OCI-LY1 (cell line): ENCODE results near the gene KIF18A.
"Not testable (repeated sequence)": the region's sequence is repeated elsewhere in the genome, so short reads cannot be mapped to it uniquely, and the experiment has no call there.

Experiments
- H2AFZ ChIP-seq: fragments of 200-600 bp; sonication (generic), shearing (Covaris generic); 2 replicates; pipeline ENCODE4 v1.6.0; 2014; ENCODE audit warnings: antibody characterized with exemption, mild to moderate bottlenecking, low read length
- H3F3A ChIP-seq: fragments of 200-600 bp; sonication (generic), shearing (Covaris generic); 2 replicates; pipeline ENCODE4 v1.6.0; 2014; ENCODE audit warnings: mild to moderate bottlenecking, antibody characterized with exemption, low read length, moderate library complexity; ENCODE audit not compliant: insufficient read depth
- H3K27ac ChIP-seq: fragments of 200-600 bp; sonication (generic); 2 replicates; pipeline ENCODE4 v1.5.1; 2014; ENCODE audit warnings: low read length, mixed run types, mild to moderate bottlenecking, low read depth; ENCODE audit not compliant: poor library complexity, severe bottlenecking
- H3K27me3 ChIP-seq: fragments of 200-600 bp; sonication (generic); 2 replicates; pipeline ENCODE4 v1.6.0; 2014; ENCODE audit warnings: antibody characterized with exemption, mild to moderate bottlenecking, low read length, moderate library complexity; ENCODE audit not compliant: insufficient read depth
- H3K36me3 ChIP-seq: fragments of 200-600 bp; sonication (generic); 2 replicates; pipeline ENCODE4 v1.6.1; 2014; ENCODE audit warnings: mild to moderate bottlenecking, antibody characterized with exemption, low read length, moderate library complexity, mixed read lengths; ENCODE audit not compliant: insufficient read depth
- H3K4me1 ChIP-seq: fragments of 200-600 bp; sonication (generic); 2 replicates; pipeline ENCODE4 v1.5.1; 2014; ENCODE audit warnings: mild to moderate bottlenecking, low read length, moderate library complexity; ENCODE audit not compliant: insufficient read depth, severe bottlenecking
- H3K4me2 ChIP-seq: fragments of 200-600 bp; sonication (generic), shearing (Covaris generic); 2 replicates; pipeline ENCODE4 v1.6.1; 2014; ENCODE audit warnings: low read length
- H3K4me3 ChIP-seq: fragments of 200-600 bp; sonication (generic); 2 replicates; pipeline ENCODE4 v1.5.1; 2014; ENCODE audit warnings: low read length, low read depth, mild to moderate bottlenecking, mixed read lengths; ENCODE audit not compliant: poor library complexity, severe bottlenecking
- H3K79me2 ChIP-seq: fragments of 200-600 bp; shearing (Covaris generic); 2 replicates; pipeline ENCODE4 v1.6.1; 2016; ENCODE audit warnings: mixed run types, low read length, mixed read lengths; ENCODE audit not compliant: insufficient read depth
- H3K9ac ChIP-seq: fragments of 200-600 bp; sonication (generic), shearing (Covaris generic); 2 replicates; pipeline ENCODE4 v1.6.1; 2014; ENCODE audit warnings: mild to moderate bottlenecking, low read length, mixed read lengths
- H3K9me2 ChIP-seq: fragments of 200-600 bp; sonication (generic), shearing (Covaris generic); 2 replicates; pipeline ENCODE4 v1.6.1; 2014; ENCODE audit warnings: low read depth, mild to moderate bottlenecking, low read length, mixed read lengths
- H3K9me3 ChIP-seq: fragments of 200-600 bp; shearing (Covaris generic); 2 replicates; pipeline ENCODE4 v1.6.1; 2014; ENCODE audit warnings: low read length, mixed read lengths
- H4K20me1 ChIP-seq: fragments of 200-600 bp; sonication (generic), shearing (Covaris generic); 2 replicates; pipeline ENCODE4 v1.6.0; 2016; ENCODE audit warnings: mild to moderate bottlenecking, low read length; ENCODE audit not compliant: insufficient read depth
- CTCF ChIP-seq: fragments of 200-600 bp; sonication (generic), shearing (Covaris generic); IDR thresholded peaks from 2 replicates; pipeline ENCODE4 v1.5.1; 2017; ENCODE audit warnings: mild to moderate bottlenecking, antibody characterized with exemption, low read length, moderate library complexity, mixed read lengths
- EZH2 ChIP-seq: fragments of 200-600 bp; sonication (generic), shearing (Covaris generic); IDR thresholded peaks from 2 replicates; pipeline ENCODE4 v1.8.0; 2017; ENCODE audit warnings: borderline replicate concordance, mixed run types, mild to moderate bottlenecking, antibody characterized with exemption, low read length, moderate library complexity, mixed read lengths

Gene KIF18A

GRCh38 chr11:28104984-28105383, 3.0 kb downstream of the KIF18A start:
- H3K9ac ChIP-seq, result no peak overlapping the region; the same call in 1 of the 2 replicates
- H3K9me2 ChIP-seq, result no peaks in the 10 kb centered on the region
- H3K79me2 ChIP-seq, result peaks cover 86% of the 10 kb centered on the region
- H3K36me3 ChIP-seq, result peaks cover 14% of the 10 kb centered on the region; the same call in 1 of the 2 replicates
- no peaks in the 10 kb centered on the region for H4K20me1 ChIP-seq
- no peak for TF ChIP-seq CTCF
- TF ChIP-seq EZH2, result no peak
- H3K4me2 ChIP-seq, result peak overlapping the region; percentile 40; the same call in 1 of the 2 replicates
- no peak overlapping the region for H3K27ac ChIP-seq
- H3K9me3 ChIP-seq, result no peaks in the 10 kb centered on the region
- no peaks in the 10 kb centered on the region for H3F3A ChIP-seq
- H3K4me3 ChIP-seq, result no peak overlapping the region
- H2AFZ ChIP-seq, result no peak overlapping the region
- peaks cover 50% of the 10 kb centered on the region for H3K4me1 ChIP-seq
- no peaks in the 10 kb centered on the region for H3K27me3 ChIP-seq

GRCh38 chr11:28104425-28104824, 3.5 kb downstream of the KIF18A start:
- H4K20me1 ChIP-seq, result no peaks in the 10 kb centered on the region
- peak overlapping the region; percentile 40; the same call in 1 of the 2 replicates for H3K4me2 ChIP-seq
- H3K9ac ChIP-seq, result no peak overlapping the region
- H3K9me2 ChIP-seq, result no peaks in the 10 kb centered on the region
- H3F3A ChIP-seq, result no peaks in the 10 kb centered on the region
- no peaks in the 10 kb centered on the region for H3K9me3 ChIP-seq
- no peak overlapping the region for H3K27ac ChIP-seq
- H3K27me3 ChIP-seq, result no peaks in the 10 kb centered on the region
- peaks cover 44% of the 10 kb centered on the region for H3K4me1 ChIP-seq
- H3K4me3 ChIP-seq, result no peak overlapping the region
- TF ChIP-seq EZH2 (no peak), CTCF (no peak)
- no peak overlapping the region for H2AFZ ChIP-seq
- H3K36me3 ChIP-seq, result peaks cover 20% of the 10 kb centered on the region; the same call in 1 of the 2 replicates
- peaks cover 91% of the 10 kb centered on the region for H3K79me2 ChIP-seq

DNA sequence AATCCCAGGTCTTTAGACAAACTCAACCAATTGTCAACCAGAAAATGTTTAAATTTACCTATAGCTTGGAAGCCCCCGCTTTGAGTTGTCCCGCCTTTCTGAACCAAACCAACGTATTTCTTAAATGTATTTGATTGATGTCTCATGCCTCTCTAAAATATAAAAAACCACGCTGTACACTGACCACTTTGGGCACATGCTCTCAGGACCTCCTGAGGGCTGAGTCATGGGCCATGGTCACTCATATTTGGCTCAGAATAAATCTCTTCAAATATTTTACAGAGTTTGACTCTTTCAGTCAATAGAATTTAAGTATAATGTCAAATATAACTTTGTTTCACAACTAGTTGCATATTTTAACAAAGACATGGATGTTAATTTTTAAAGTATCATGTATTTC, 5.7 kb downstream of the KIF18A start:
- H3K4me1 ChIP-seq, result peaks cover 34% of the 10 kb centered on the region
- not testable (repeated sequence) for H4K20me1 ChIP-seq, H3K9me3 ChIP-seq, H3K4me2 ChIP-seq, H2AFZ ChIP-seq, H3K27me3 ChIP-seq, H3K4me3 ChIP-seq, H3K9me2 ChIP-seq, H3K9ac ChIP-seq, H3F3A ChIP-seq, H3K27ac ChIP-seq
- peaks cover 31% of the 10 kb centered on the region; the same call in 1 of the 2 replicates for H3K36me3 ChIP-seq
- peaks cover 97% of the 10 kb centered on the region for H3K79me2 ChIP-seq

DNA sequence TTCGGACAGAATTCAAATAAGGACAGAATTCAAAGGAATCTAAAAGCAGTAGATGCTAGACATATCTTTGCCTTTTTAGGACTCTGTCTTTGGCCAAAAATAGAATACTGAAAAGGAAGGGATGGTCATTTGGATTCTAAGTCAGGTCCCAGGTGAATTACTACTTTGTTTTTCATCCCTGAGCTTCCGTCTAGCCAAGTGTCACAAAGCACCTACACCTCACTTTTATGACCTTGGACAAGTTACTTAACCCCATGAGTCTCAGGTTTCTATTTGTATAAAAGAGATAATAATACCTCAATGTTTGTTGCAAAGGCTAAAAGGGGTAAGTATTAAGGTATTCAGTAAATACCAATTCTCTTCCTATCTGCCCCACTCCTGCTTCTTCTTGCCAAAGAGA, 7.3 kb downstream of the KIF18A start:
- peaks cover 21% of the 10 kb centered on the region for H3K4me1 ChIP-seq
- H3K79me2 ChIP-seq, result peaks cover 80% of the 10 kb centered on the region
- no peak overlapping the region for H3K4me2 ChIP-seq
- H3K4me3 ChIP-seq, result no peak overlapping the region
- no peak overlapping the region for H3K9ac ChIP-seq
- TF ChIP-seq CTCF, result no peak
- no peak for TF ChIP-seq EZH2
- no peak overlapping the region for H3K27ac ChIP-seq
- no peaks in the 10 kb centered on the region for H3K9me2 ChIP-seq
- no peaks in the 10 kb centered on the region for H3K9me3 ChIP-seq
- H3K36me3 ChIP-seq, result peaks cover 45% of the 10 kb centered on the region
- H3K27me3 ChIP-seq, result no peaks in the 10 kb centered on the region
- H3F3A ChIP-seq, result no peaks in the 10 kb centered on the region
- H4K20me1 ChIP-seq, result no peaks in the 10 kb centered on the region
- H2AFZ ChIP-seq, result no peak overlapping the region
